Neuronal stem cell (in vitro differentiated cells): Measurements from ENCODE around the gene ACOT2.

Source experiments
- DNase-seq: peaks from one replicate; pipeline ENCODE4 v3.0.0-alpha.2; 2013; ENCODE audit warnings: low spot score
- H2AFZ ChIP-seq: one replicate; pipeline ENCODE4 v1.6.1; 2013; ENCODE audit warnings: mild to moderate bottlenecking, low read length, inconsistent platforms
- H2AK5ac ChIP-seq: 2 replicates; pipeline ENCODE4 v1.6.1; 2013; ENCODE audit warnings: low read depth, mild to moderate bottlenecking, inconsistent platforms, low read length, moderate library complexity, mixed read lengths
- H2BK120ac ChIP-seq: 2 replicates; pipeline ENCODE4 v1.6.1; 2013; ENCODE audit warnings: low read depth, mild to moderate bottlenecking, inconsistent platforms, low read length, moderate library complexity, mixed read lengths
- H2BK12ac ChIP-seq: one replicate; pipeline ENCODE4 v1.6.1; 2013; ENCODE audit warnings: low read length, inconsistent platforms
- H2BK15ac ChIP-seq: 2 replicates; pipeline ENCODE4 v1.6.1; 2013; ENCODE audit warnings: mild to moderate bottlenecking, low read length, inconsistent platforms, mixed read lengths
- H2BK5ac ChIP-seq: one replicate; pipeline ENCODE4 v1.6.1; 2013; ENCODE audit warnings: inconsistent platforms, mild to moderate bottlenecking, low read length, moderate library complexity
- H3K14ac ChIP-seq: one replicate; pipeline ENCODE4 v1.6.1; 2013; ENCODE audit warnings: low read length, inconsistent platforms
- H3K18ac ChIP-seq: 2 replicates; pipeline ENCODE4 v1.6.1; 2013; ENCODE audit warnings: low read length, inconsistent platforms
- H3K23ac ChIP-seq: 2 replicates; pipeline ENCODE4 v1.6.1; 2013; ENCODE audit warnings: low read depth, mild to moderate bottlenecking, mixed read lengths, low read length, inconsistent platforms; ENCODE audit not compliant: poor library complexity
- H3K27ac ChIP-seq: replicated peaks from 3 replicates; pipeline ENCODE4 v1.5.1; 2013; ENCODE audit warnings: low read length, inconsistent platforms
- H3K27me3 ChIP-seq, 3 experiments: 2 replicates each; pipeline ENCODE4 v1.6.1; 2013; ENCODE audit warnings: low read length in 3 of 3, mild to moderate bottlenecking in 2 of 3, inconsistent platforms in 1 of 3, low read depth in 1 of 3, mixed read lengths in 1 of 3, moderate library complexity in 1 of 3; ENCODE audit not compliant: control insufficient read depth in 3 of 3, insufficient read depth in 3 of 3
- H3K36me3 ChIP-seq, 2 donors: replicated peaks in 1 of 2; 2 replicates each; pipeline ENCODE4 v1.6.1; 2013; ENCODE audit warnings: low read length in 2 of 2; ENCODE audit not compliant: control insufficient read depth in 2 of 2, insufficient read depth in 2 of 2
- H3K4ac ChIP-seq: 2 replicates; pipeline ENCODE4 v1.6.1; 2013; ENCODE audit warnings: inconsistent platforms, mild to moderate bottlenecking, low read length, moderate library complexity
- H3K4me1 ChIP-seq, 2 donors: 1 replicate in 1 of 2; 2 replicates in 1 of 2; pipeline ENCODE4 v1.6.1; 2013; ENCODE audit warnings: low read length in 2 of 2, low read depth in 1 of 2; ENCODE audit not compliant: control insufficient read depth in 2 of 2, insufficient read depth in 1 of 2
- H3K4me2 ChIP-seq: one replicate; pipeline ENCODE4 v1.6.1; 2013; ENCODE audit warnings: mild to moderate bottlenecking, low read length, inconsistent platforms; ENCODE audit not compliant: insufficient read depth, poor library complexity, severe bottlenecking
- H3K4me3 ChIP-seq, 2 donors: 2 replicates each; pipeline ENCODE4 v1.5.1; 2013; ENCODE audit warnings: low read length in 2 of 2, mild to moderate bottlenecking in 2 of 2, inconsistent platforms in 1 of 2, moderate library complexity in 1 of 2
- H3K79me1 ChIP-seq: one replicate; pipeline ENCODE4 v1.6.1; 2013; ENCODE audit warnings: low read depth, mild to moderate bottlenecking, inconsistent platforms, low read length, moderate library complexity
- H3K9ac ChIP-seq: one replicate; pipeline ENCODE4 v1.6.1; 2013; ENCODE audit warnings: mild to moderate bottlenecking, low read depth, low read length, inconsistent platforms; ENCODE audit not compliant: poor library complexity
- H3K9me3 ChIP-seq, 2 donors: replicated peaks in 1 of 2; 2 replicates each; pipeline versions ENCODE3 to v1.6.1; 2013; ENCODE audit warnings: low read length in 2 of 2, mild to moderate bottlenecking in 2 of 2, inconsistent platforms in 1 of 2, low read depth in 1 of 2, mixed read lengths in 1 of 2, moderate library complexity in 1 of 2; ENCODE audit not compliant: control insufficient read depth in 2 of 2, insufficient read depth in 1 of 2
- H4K8ac ChIP-seq: one replicate; pipeline ENCODE4 v1.6.1; 2013; ENCODE audit warnings: low read depth, mild to moderate bottlenecking, inconsistent platforms, low read length, moderate library complexity
- H4K91ac ChIP-seq: one replicate; pipeline ENCODE4 v1.6.1; 2013; ENCODE audit warnings: low read length, low read depth, mild to moderate bottlenecking, inconsistent platforms; ENCODE audit not compliant: poor library complexity
- WGBS, 2 donors: extraction: QIAGEN DNeasy Blood & Tissue Kit; methylation state at CpG; one replicate each; pipeline ENCODE4 v1.1.7; 2013; ENCODE audit warnings: missing lambda C conversion rate in 2 of 2, mixed read lengths in 1 of 2; ENCODE audit not compliant: insufficient read length in 2 of 2, insufficient replicate concordance in 1 of 2; ENCODE audit errors: extremely low coverage in 2 of 2; 5-methylcytosine and 5-hydroxymethylcytosine counted together

ACOT2 gene

GRCh38 chr14:73591690-73592449 lies 22.9 kb downstream of the ACOT2 start, which contains the start of gene ACOT4:
ACOT4 (plus strand) TSS chr14:73591873; CDS start chr14:73591960, 87 bp downstream.
- Histone ChIP-seq H3K14ac (no peak within 1 kb of the TSS), H3K27ac (no peak within 1 kb of the TSS)

GRCh38 chr14:73594491-73594890 lies 25.5 kb downstream of the ACOT2 start:
- no peak overlapping the region for H2AK5ac ChIP-seq
- H4K91ac ChIP-seq: no peak overlapping the region
- H3K27me3 ChIP-seq: peaks cover 0 to 12% (median 3%) of the 10 kb centered on the region in 3 experiments
- no peak overlapping the region for H3K14ac ChIP-seq
- no peak overlapping the region for H2BK120ac ChIP-seq
- no peak overlapping the region for H3K4me3 ChIP-seq
- DNase-seq: no peak
- H3K9ac ChIP-seq: no peak overlapping the region
- H3K4ac ChIP-seq: no peak overlapping the region
- H2BK5ac ChIP-seq: no peak overlapping the region
- no peak overlapping the region for H2BK12ac ChIP-seq
- H3K36me3 ChIP-seq: no peaks in the 10 kb centered on the region
- H3K4me2 ChIP-seq: no peak overlapping the region
- no peak overlapping the region for H2BK15ac ChIP-seq
- no peak overlapping the region for H4K8ac ChIP-seq
- H3K79me1 ChIP-seq: no peaks in the 10 kb centered on the region
- H3K23ac ChIP-seq: no peak overlapping the region
- H3K18ac ChIP-seq: no peak overlapping the region
- no peak overlapping the region for H2AFZ ChIP-seq
- WGBS, 2 donors: no CpG with 5 or more reads among the region's 9 CpGs
- H3K9me3 ChIP-seq: no peaks in the 10 kb centered on the region
- no peaks in the 10 kb centered on the region for H3K4me1 ChIP-seq
- no peak overlapping the region for H3K27ac ChIP-seq

More at GRCh38 chr14:73591690-73592449, 22.9 kb downstream of the ACOT2 start, which contains the start of gene ACOT4:
- H3K23ac ChIP-seq: no peak within 1 kb of the TSS
- peak within 1 kb of the TSS; percentile 64 for H3K18ac ChIP-seq
- H4K8ac ChIP-seq: no peak within 1 kb of the TSS
- H3K9me3 ChIP-seq: no peaks in the 10 kb centered on the region
- no CpG with 5 or more reads among the region's 89 CpGs for WGBS, 2 donors
- H2BK12ac ChIP-seq: no peak within 1 kb of the TSS
- H3K9ac ChIP-seq: no peak within 1 kb of the TSS
- peak within 1 kb of the TSS in 1 of 2 donors; percentile 80 for H3K4me3 ChIP-seq
- no peak for DNase-seq
- H2AFZ ChIP-seq: no peak within 1 kb of the TSS
- H3K4ac ChIP-seq: no peak within 1 kb of the TSS
- H3K79me1 ChIP-seq: no peaks in the 10 kb centered on the region
- no peak within 1 kb of the TSS for H4K91ac ChIP-seq
- no peaks in the 10 kb centered on the region for H3K36me3 ChIP-seq
- peak within 1 kb of the TSS; percentile 94 for H2BK15ac ChIP-seq
- no peak within 1 kb of the TSS for H2BK5ac ChIP-seq
- H3K4me1 ChIP-seq: no peaks in the 10 kb centered on the region
- H3K27me3 ChIP-seq: peaks cover 0 to 12% (median 3%) of the 10 kb centered on the region in 3 experiments
- H3K4me2 ChIP-seq: peak within 1 kb of the TSS; percentile 52
- H2BK120ac ChIP-seq: no peak within 1 kb of the TSS
- H2AK5ac ChIP-seq: no peak within 1 kb of the TSS

GRCh38 chr14:73599499-73599898 lies 30.5 kb downstream of the ACOT2 start:
- peaks cover 0 to 3% (median 0%) of the 10 kb centered on the region in 3 experiments for H3K27me3 ChIP-seq
- H3K14ac ChIP-seq: no peak overlapping the region
- no peak overlapping the region for H3K27ac ChIP-seq
- H2AFZ ChIP-seq: no peak overlapping the region
- H3K79me1 ChIP-seq: no peaks in the 10 kb centered on the region
- no peak overlapping the region for H4K91ac ChIP-seq
- H2BK12ac ChIP-seq: no peak overlapping the region
- no peak overlapping the region for H3K9ac ChIP-seq
- no peaks in the 10 kb centered on the region for H3K9me3 ChIP-seq
- no peak overlapping the region for H3K4me3 ChIP-seq
- H3K4ac ChIP-seq: no peak overlapping the region
- H2BK5ac ChIP-seq: no peak overlapping the region
- peaks cover 0 to 2% of the 10 kb centered on the region in 2 donors for H3K4me1 ChIP-seq
- H3K36me3 ChIP-seq: no peaks in the 10 kb centered on the region
- H2BK15ac ChIP-seq: no peak overlapping the region
- H3K23ac ChIP-seq: no peak overlapping the region
- H2AK5ac ChIP-seq: no peak overlapping the region
- H3K18ac ChIP-seq: no peak overlapping the region
- no peak overlapping the region for H3K4me2 ChIP-seq
- DNase-seq: no peak
- no peak overlapping the region for H4K8ac ChIP-seq
- no peak overlapping the region for H2BK120ac ChIP-seq

GRCh38 chr14:73602994-73603393 lies 34.0 kb downstream of the ACOT2 start:
- H3K18ac ChIP-seq: no peak overlapping the region

More at GRCh38 chr14:73602994-73603393, 34.0 kb downstream of the ACOT2 start:
- Histone ChIP-seq H4K8ac (no peak overlapping the region), H2BK12ac (no peak overlapping the region), H3K27ac (no peak overlapping the region), H2AK5ac (no peak overlapping the region), H2BK5ac (no peak overlapping the region), H3K4me3 (no peak overlapping the region), H3K4me1 (peaks cover 0 to 2% of the 10 kb centered on the region in 2 donors), H3K27me3 (no peaks in the 10 kb centered on the region), H3K23ac (no peak overlapping the region), H3K36me3 (no peaks in the 10 kb centered on the region), H2BK15ac (no peak overlapping the region), H3K4me2 (no peak overlapping the region), H3K9me3 (peaks cover 0 to 3% of the 10 kb centered on the region in 2 donors), H4K91ac (no peak overlapping the region), H2BK120ac (no peak overlapping the region), H3K4ac (no peak overlapping the region), H2AFZ (no peak overlapping the region), H3K9ac (no peak overlapping the region), H3K14ac (no peak overlapping the region), H3K79me1 (no peaks in the 10 kb centered on the region)
- no peak for DNase-seq
- WGBS, 2 donors: no CpG with 5 or more reads among the region's 3 CpGs
